GM21367 (cell line): Measurements from ENCODE around the gene DLD.
A peak's percentile ranks its signal among the peaks of the same experiment; 100 is the strongest.
"Not testable (repeated sequence)": the region's sequence is repeated elsewhere in the genome, so short reads cannot be mapped to it uniquely, and the experiment has no call there.

Source experiments
- ATAC-seq: cut with Tn5 transposase; IDR thresholded peaks from one replicate; pipeline ENCODE4 v1.9.1; 2021; ENCODE audit not compliant: unreplicated experiment

Gene DLD

DNA sequence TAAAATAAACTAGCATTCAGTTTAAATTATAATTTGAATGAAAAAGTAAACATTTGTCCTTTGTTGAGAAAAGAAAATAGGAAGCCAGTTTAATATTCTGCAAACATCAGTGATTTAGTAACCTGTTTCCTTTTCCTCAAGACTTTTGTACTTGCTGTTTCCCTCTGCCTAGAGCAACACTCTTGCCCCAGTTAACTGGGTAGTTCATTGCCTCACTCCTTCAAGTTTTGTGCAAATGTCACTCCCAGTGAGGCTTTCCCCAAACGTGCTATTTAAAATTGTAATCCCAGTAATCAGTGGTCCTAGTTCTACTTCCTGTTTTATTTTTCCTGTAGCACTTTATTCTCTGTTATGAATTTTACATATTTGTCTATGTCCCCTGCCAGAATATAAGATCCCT lies 23.8 kb downstream of the DLD start:
- ATAC-seq, result no peak

GRCh38 chr7:107915541-107915940 lies 24.6 kb downstream of the DLD start:
- no peak for ATAC-seq

- peak; percentile 82 for ATAC-seq
Observed at GRCh38 chr7:107917763-107918651, 27.0 kb downstream of the DLD start.

GRCh38 chr7:107918948-107919347 lies 28.0 kb downstream of the DLD start:
- ATAC-seq, result no peak

DNA sequence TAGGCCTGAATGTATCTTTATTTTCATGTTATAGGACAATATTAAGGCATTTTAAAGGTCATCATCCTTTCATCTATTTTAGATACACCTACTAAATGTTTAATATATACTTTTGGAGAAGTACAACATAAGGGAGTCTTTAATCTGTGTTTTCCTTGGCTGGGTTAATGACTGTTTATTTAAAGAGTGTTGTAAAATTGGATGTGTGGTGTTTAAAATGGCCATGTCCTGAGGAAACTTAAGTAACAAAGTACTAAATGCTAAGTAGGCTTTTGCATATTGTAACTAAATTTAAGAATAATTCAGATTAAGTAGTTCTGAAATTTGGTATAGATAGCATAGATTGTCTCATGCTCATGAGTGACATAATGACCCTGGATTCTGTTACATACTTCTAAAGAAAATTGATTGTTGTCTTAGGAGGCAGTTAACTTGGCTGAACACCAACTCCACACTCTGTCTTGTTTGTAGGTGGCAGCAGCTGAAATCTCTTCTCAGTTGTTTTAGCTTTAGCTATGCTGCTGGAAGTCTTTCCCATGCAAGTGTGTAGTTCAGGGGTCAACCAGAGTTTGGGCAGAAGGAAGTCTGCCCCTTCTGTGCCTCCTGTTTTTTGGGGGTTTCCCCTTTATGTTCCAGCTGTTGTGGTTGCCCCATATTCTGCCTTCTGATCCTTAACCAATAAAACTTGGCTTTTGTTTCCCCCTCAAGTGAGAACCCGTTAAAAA lies 29.2 kb downstream of the DLD start:
- ATAC-seq, result no peak

GRCh38 chr7:107921826-107922225 lies 30.8 kb downstream of the DLD start:
- ATAC-seq, result not testable (repeated sequence)

DNA sequence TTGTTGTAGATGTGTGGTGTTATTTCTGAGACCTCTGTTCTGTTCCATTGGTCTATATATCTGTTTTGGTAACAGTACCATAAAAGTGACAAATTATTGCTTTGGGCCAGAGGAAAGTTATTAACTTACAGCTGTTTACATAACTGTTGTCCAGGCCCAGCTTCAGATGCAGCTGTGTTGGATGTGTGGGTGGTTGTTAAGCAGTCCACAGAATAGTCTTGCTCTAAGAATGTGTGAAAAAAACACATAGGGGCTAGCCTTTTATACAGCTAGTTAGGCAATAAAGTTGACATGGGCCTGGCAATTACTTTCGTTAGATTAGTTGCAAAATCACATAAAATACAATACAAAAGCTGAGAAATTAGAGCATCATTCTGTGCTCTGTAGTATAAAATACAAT lies 31.9 kb downstream of the DLD start:
- ATAC-seq, result no peak

DNA sequence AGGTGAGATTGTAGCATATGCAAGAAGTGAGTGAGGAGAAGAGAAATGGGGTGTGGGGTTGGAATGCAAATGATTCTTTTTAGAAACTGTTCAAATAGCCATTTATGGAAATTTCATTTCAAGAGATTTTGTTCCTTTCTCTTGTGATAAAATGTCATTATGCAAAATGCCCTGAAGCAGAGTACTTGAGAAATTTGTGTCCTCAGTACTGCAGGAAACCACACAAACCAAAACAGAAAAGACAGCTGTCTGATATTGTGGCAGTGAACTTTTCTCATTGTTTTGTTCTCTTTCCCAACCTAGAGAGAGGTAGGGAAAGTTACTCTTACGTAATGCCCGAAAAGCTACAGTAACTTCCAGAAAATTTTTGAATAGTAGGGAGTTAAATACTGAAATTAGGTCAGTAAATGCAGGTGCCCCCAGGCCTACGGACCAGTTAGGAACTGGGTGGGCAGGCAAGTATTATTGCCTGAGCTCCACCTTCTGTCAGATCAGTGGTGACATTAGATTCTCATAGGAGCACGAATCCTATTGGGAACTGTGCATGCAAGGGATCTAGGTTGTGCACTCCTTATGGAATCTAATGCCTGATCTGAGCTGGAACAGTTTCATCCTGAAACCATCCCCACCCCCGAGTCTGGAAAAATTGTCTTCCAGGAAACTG lies 34.0 kb downstream of the DLD start:
- peak; percentile 95 for ATAC-seq

DNA sequence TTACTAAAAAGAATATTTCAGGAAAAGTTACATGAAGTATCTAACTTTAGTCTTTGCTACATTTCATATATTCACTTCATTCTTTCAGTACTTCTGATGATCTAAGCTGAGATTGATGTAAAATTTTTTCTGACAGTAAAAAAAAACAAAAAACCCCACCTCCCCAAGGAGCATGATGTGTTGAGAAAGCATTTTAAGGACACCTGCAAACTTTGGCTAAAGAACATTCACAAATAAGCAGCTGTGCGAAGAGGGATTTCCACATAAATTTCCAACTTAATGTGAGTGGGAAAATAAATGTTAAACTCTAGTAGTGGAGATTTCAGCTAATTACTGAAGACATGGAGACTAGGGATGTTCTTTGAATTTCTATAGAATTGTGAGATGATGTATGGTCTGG lies 35.5 kb downstream of the DLD start:
- no peak for ATAC-seq

DNA sequence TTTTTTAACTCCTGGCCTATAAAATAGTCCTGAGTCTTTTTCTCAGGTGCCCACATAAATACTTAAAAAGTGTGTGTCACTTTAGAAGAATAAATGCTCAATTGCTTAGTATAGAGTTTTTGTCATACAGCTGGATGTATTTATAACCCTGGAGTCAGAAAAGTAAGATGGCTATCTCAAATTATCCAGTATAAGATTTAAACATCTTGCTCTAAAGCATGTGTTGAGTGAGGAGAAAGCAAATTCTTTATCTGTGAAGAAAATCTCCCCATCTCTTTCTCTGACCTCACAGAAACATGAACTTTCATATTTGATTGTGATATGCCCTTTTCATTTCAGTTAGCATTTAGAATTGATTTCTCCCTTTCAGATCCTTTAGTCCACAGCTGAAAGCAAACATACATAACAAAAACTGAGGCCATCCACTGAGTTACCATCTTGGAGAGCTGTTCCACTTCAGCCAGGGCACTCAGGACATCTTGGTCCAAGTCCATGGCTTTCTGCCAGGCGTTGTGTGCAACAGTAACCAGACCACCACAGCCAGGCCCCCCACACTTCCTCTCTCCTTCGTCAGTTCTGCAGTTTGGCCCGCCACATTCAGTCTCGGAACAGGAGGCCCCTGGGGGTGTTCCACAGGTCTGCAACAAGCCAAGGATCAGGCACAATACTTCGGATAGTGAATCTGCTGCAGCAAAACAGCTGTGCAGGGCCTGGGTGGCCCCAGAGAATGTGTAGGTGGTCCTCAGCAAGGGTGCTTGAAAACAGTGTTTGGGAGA lies 40.9 kb downstream of the DLD start:
- ATAC-seq, result no peak

DNA sequence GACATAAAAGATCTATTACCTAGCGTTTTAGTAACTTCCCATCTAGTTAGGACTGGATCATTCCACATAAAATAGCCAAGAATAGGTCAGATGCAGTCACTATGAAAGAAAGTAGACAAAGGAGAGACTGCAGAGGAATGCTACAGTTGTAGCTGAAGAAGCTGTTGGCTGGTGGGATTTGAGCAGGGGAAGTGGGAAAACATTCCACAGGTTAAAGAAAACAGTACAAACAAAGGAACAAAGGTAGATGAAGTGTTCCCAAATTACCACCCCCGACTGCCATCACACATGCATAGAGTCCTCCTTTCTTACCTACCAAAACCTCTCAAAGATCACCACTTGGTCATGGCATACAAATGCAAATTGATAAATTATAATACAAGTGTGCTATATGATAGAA lies 41.8 kb downstream of the DLD start:
- ATAC-seq, result no peak

GRCh38 chr7:107933386-107934013 lies 42.5 kb downstream of the DLD start:
- ATAC-seq, result no peak

GRCh38 chr7:107934991-107935770 lies 44.2 kb downstream of the DLD start:
- ATAC-seq, result no peak

DNA sequence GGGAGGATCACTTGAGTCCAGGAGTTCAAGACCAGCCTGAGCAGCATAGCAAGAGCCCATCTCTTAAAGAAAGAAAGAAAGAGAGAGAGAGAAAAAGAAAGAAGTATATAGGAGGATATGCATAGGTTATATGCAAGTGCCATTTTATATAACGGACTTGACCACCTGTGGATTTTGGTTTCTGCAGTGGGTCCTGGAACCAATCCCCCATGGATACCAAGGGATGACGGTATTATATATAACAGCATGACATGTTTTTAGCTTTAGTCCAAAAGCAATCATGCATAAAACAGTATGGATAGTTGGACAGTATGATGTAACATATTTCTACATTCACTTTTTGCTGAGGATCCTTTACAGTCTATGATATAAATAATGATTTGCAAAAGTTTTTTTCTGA lies 45.3 kb downstream of the DLD start:
- no peak for ATAC-seq

DNA sequence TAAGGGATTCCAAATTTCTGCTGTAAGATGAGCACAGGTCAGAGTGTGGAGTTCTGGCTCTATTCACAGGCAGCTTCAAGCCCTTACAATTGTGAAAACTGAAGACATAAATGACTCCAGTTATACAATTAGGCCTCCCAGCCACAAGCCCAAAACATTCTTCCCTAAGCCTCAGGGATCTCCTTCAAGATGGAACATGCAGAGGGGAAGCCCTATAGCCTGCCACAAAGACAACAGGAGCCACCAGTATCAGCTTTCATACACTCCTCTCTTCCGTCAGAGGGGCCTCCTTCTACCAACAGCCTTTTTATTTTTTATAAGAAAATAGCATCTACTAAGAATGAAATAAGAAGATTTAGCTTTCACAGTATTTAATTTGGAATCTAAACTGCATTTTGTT lies 46.5 kb downstream of the DLD start:
- no peak for ATAC-seq

- ATAC-seq, result no peak
Observed at GRCh38 chr7:107938456-107939250, 47.7 kb downstream of the DLD start.

DNA sequence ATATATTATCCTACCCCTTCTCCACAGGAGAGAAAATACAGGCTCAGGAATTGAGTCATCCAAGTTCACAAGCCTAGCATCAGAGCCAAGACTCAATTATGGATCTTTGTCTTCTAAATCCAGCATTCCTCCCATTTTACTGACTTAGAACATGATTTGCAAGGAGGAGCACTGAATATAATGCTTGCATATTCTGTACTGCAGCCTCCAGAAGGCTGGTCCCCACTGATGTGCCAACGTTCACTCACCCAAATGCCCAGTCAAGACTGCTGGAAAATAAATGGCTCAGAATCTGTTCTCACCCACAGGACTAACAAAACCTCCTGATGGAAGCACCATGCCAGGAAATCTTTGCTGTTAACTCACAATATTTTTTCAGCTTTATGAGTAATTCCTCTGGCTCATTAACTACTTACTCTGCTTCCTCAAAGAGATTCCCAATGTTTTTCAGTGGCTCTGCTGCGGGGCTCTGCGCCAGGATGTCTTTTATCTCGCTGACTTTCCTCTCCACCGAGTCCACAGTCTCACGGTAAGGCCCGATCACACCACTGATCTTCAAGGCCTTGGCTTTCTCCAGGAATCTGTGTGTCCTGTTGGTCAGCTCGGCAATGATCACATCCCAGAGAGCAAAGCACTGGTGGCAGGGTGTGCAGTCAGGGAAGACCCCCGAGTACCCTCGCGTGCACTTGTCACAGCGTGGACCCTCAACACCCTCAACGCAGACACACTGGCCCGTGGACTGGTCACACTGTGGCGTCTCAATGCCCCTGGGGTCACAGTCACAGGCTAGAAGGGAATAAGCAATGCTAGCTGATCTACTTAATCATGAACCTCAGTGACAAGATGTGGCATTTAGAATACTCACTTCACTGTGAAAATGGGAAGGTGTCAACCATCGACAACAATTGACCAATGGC lies 48.8 kb downstream of the DLD start:
- no peak for ATAC-seq

GRCh38 chr7:107940951-107941350 lies 50.0 kb downstream of the DLD start:
- no peak for ATAC-seq
